GM23338 (cell line): Measurements from ENCODE around the gene ITPKA. TPM values are rescaled to one million over a fixed set of nuclear protein-coding genes. Genes with fewer than 3 reads are reported as not detected.

ENCODE experiments used
- ATAC-seq: fragments of 200-7000 bp; cut with Tn5 transposase; 3 replicates; pipeline ENCODE4 v1.9.1; 2020
- DNase-seq: peaks from one replicate; pipeline ENCODE4 v3.0.0-alpha.2; 2015; ENCODE audit warnings: low spot score
- H2AFZ ChIP-seq: fragments of 200-600 bp; sonication (generic); 2 replicates; pipeline ENCODE4 v1.8.0; 2016; ENCODE audit warnings: antibody characterized with exemption, mild to moderate bottlenecking, moderate library complexity
- H3F3A ChIP-seq: fragments of 200-600 bp; sonication (generic); replicated peaks from 2 replicates; pipeline ENCODE4 v1.8.0; 2017; ENCODE audit warnings: antibody characterized with exemption, mixed run types, low read depth
- H3K27ac ChIP-seq: fragments of 200-600 bp; sonication (generic); 2 replicates; pipeline ENCODE4 v1.6.1; 2016; ENCODE audit warnings: low read depth
- H3K27me3 ChIP-seq: fragments of 200-600 bp; sonication (generic); 2 replicates; pipeline ENCODE4 v1.8.0; 2016; ENCODE audit warnings: mild to moderate bottlenecking, mixed run types, moderate library complexity; ENCODE audit not compliant: insufficient read depth
- H3K36me3 ChIP-seq: fragments of 200-600 bp; sonication (generic); 2 replicates; pipeline ENCODE4 v1.8.0; 2016; ENCODE audit warnings: mild to moderate bottlenecking; ENCODE audit not compliant: insufficient read depth
- H3K4me1 ChIP-seq: fragments of 200-600 bp; sonication (generic); 2 replicates; pipeline ENCODE4 v1.8.0; 2016; ENCODE audit warnings: mild to moderate bottlenecking, moderate library complexity; ENCODE audit not compliant: insufficient read depth
- H3K4me2 ChIP-seq: fragments of 200-600 bp; sonication (generic); 2 replicates; pipeline ENCODE4 v1.7.1; 2017; ENCODE audit warnings: mixed run types
- H3K4me3 ChIP-seq: fragments of 200-600 bp; sonication (generic); 2 replicates; pipeline ENCODE4 v1.6.1; 2016; ENCODE audit warnings: mixed run types
- H3K79me2 ChIP-seq: fragments of 200-600 bp; sonication (generic); replicated peaks from 2 replicates; pipeline ENCODE4 v1.8.0; 2017; ENCODE audit warnings: mild to moderate bottlenecking; ENCODE audit not compliant: insufficient read depth
- H3K9me2 ChIP-seq: fragments of 200-600 bp; sonication (generic); 2 replicates; pipeline ENCODE4 v1.8.0; 2017; ENCODE audit not compliant: insufficient read depth
- H4K20me1 ChIP-seq: fragments of 200-600 bp; sonication (generic); replicated peaks from 2 replicates; pipeline ENCODE4 v1.8.0; 2017; ENCODE audit warnings: mild to moderate bottlenecking; ENCODE audit not compliant: insufficient read depth
- H3K27ac Mint-ChIP-seq: 2 replicates; pipeline ENCODE4 v1.8.0; 2020; ENCODE audit warnings: inconsistent platforms, mild to moderate bottlenecking, moderate library complexity, mixed read lengths
- H3K27me3 Mint-ChIP-seq: 3 replicates; pipeline ENCODE4 v1.8.0; 2022; ENCODE audit warnings: low read depth, mild to moderate bottlenecking, moderate library complexity, mixed read lengths, inconsistent platforms; ENCODE audit not compliant: insufficient read depth, poor library complexity
- H3K36me3 Mint-ChIP-seq: 3 replicates; pipeline ENCODE4 v1.8.0; 2021; ENCODE audit warnings: low read depth, mild to moderate bottlenecking, inconsistent platforms, moderate library complexity, mixed read lengths
- H3K4me1 Mint-ChIP-seq: 3 replicates; pipeline ENCODE4 v1.8.0; 2020; ENCODE audit warnings: mild to moderate bottlenecking, inconsistent platforms, mixed read lengths
- H3K4me3 Mint-ChIP-seq: 3 replicates; pipeline ENCODE4 v1.8.0; 2021; ENCODE audit warnings: moderate library complexity, mild to moderate bottlenecking, inconsistent platforms, mixed read lengths
- H3K9me3 Mint-ChIP-seq: 3 replicates; pipeline ENCODE4 v1.8.0; 2020; ENCODE audit warnings: moderate library complexity, mild to moderate bottlenecking, inconsistent platforms, mixed read lengths
- CREB1 ChIP-seq: fragments of 250-450 bp; sonication (Bioruptor Pico); IDR thresholded peaks from 2 replicates; pipeline ENCODE4 v1.5.0; 2020; ENCODE audit warnings: low read depth, mild to moderate bottlenecking, moderate library complexity
- EZH2 ChIP-seq: fragments of 200-600 bp; sonication (generic); IDR thresholded peaks from one replicate; pipeline ENCODE4 v1.8.0; 2017; ENCODE audit warnings: antibody characterized with exemption, mild to moderate bottlenecking, low read depth; ENCODE audit not compliant: unreplicated experiment
- EZH2phosphoT487 ChIP-seq: fragments of 200-600 bp; sonication (generic); IDR thresholded peaks from one replicate; pipeline ENCODE4 v1.8.1; 2018; ENCODE audit warnings: antibody characterized with exemption; ENCODE audit not compliant: unreplicated experiment
- JUNB ChIP-seq: IDR thresholded peaks from one replicate; pipeline ENCODE4 v1.6.1; 2016; ENCODE audit warnings: antibody characterized with exemption; ENCODE audit not compliant: unreplicated experiment
- NANOG ChIP-seq: IDR thresholded peaks from 2 replicates; pipeline ENCODE4 v1.6.1; 2016; ENCODE audit warnings: antibody characterized with exemption, borderline replicate concordance
- POLR2AphosphoS5 ChIP-seq: IDR thresholded peaks from 2 replicates; pipeline ENCODE4 v1.6.1; 2016; ENCODE audit warnings: antibody characterized with exemption, low read depth
- STAT1 ChIP-seq: IDR thresholded peaks from one replicate; pipeline ENCODE4 v1.6.1; 2016; ENCODE audit warnings: antibody characterized with exemption; ENCODE audit not compliant: unreplicated experiment
- ZNF114 ChIP-seq: fragments of 250-450 bp; sonication (Bioruptor Pico); IDR thresholded peaks from 2 replicates; pipeline ENCODE4 v1.5.0; 2020; ENCODE audit warnings: mild to moderate bottlenecking, moderate library complexity
- ZNF331 ChIP-seq: fragments of 250-450 bp; sonication (Bioruptor Pico); IDR thresholded peaks from 2 replicates; pipeline ENCODE4 v1.5.0; 2020; ENCODE audit warnings: low read depth, mild to moderate bottlenecking, moderate library complexity
- polyA plus RNA-seq: library from polyadenylated mRNA; unstranded; fragments of >200 nt; fragmentation: Nextera tagmentation; extraction: Ambion mirVana; gene quantifications from 2 replicates; pipeline ENCODE4 v1.2.1, GENCODE V29; 2016
- total RNA-seq: library from RNA; depleted of rRNA; stranded (reverse); fragments of >200 nt; shearing (Covaris generic); gene quantifications from 2 replicates; pipeline ENCODE4 v1.2.3, GENCODE V29; 2014
- TF ChIP-seq, protein P1 (sequence below), 2 experiments: fragments of 200-600 bp in 1 of 2; sonication (generic) in 1 of 2; conservative IDR thresholded peaks; 2 replicates each; pipeline versions ENCODE4 v1.5.1 to v1.6.1; 2016 to 2017; ENCODE audit warnings: antibody characterized with exemption in 2 of 2, low read depth in 2 of 2, mild to moderate bottlenecking in 2 of 2, moderate library complexity in 1 of 2
- TF ChIP-seq, protein P2 (sequence below): IDR thresholded peaks from 2 replicates; pipeline ENCODE4 v1.6.1; 2016; ENCODE audit warnings: antibody characterized with exemption

Gene ITPKA
- total and polyA plus RNA-seq, 2 experiments from 2014 or later: 0.55 to 2.1 TPM

DNA sequence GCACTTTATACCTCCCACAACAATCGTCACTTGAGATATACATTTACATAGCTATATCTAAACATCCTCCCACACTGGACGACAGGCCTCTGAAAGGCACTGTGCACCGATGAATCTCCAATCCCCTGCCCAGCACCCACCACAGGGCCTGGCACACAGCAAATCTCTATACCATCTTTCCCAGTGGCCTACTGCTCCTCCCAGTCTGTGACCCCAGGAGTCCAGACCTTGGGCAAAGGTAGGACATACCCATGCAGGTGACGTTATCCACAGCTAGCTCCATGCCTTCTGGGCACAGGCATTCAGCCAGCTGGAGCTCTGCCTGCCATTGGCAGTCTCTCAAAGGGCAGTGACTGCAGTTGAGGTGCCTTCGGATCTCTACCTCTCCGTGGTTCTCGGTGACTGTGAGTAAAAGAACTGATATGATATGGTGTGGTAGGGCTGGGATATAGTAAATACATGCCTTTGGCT is 14.2 kb downstream of the ITPKA start:
- no peak for TF ChIP-seq NANOG
- no peak for TF ChIP-seq CREB1 (CRISPR knock-in tag)
- no peak for TF ChIP-seq STAT1
- Histone ChIP-seq H4K20me1 (no peaks in the 10 kb centered on the region; the same call in 1 of the 2 replicates), H2AFZ (no peak overlapping the region), H3K36me3 (no peaks in the 10 kb centered on the region), H3F3A (peaks cover 11% of the 10 kb centered on the region; the same call in 1 of the 2 replicates), H3K27me3 (peaks cover 99% of the 10 kb centered on the region), H3K4me2 (no peak overlapping the region), H3K4me1 (peaks cover 14% of the 10 kb centered on the region; the same call in 1 of the 2 replicates), H3K9me2 (no peaks in the 10 kb centered on the region), H3K4me3 (no peak overlapping the region), H3K79me2 (no peaks in the 10 kb centered on the region), H3K27ac (no peak overlapping the region)
- no peaks in the 10 kb centered on the region for H3K36me3 Mint-ChIP-seq
- no peak overlapping the region for H3K27ac Mint-ChIP-seq
- H3K27me3 Mint-ChIP-seq: peaks cover 81% of the 10 kb centered on the region
- no peaks in the 10 kb centered on the region for H3K9me3 Mint-ChIP-seq
- H3K4me1 Mint-ChIP-seq: 0 out of 3 replicates have a peak, but pooled peaks cover 8% of the 10 kb centered on the region
- DNase-seq (no peak), ATAC-seq (no peak)
- H3K4me3 Mint-ChIP-seq: no peak overlapping the region

DNA sequence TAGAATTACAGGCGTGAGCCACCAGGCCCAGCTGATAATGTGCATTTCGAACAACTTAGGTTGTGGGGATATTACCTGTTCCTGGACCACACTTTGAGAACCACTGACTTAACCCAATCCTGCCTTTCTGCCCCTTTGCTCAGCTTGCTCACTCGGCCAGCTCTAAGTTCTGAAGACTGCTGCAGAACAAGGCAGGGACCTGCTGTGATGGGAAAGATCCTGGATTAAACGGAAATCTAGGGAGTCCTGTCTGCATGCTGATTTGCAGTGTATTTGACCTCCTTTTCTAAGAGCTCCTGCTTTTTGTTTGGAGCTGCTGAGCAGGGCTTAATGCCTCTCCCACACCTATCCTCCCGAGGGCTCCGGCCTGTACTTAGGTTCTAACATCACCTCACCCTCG is 17.1 kb downstream of the ITPKA start:
- ATAC-seq: no peak
- H3K4me3 Mint-ChIP-seq: peak overlapping the region; percentile 42; the same call in 2 of the 3 replicates
- TF ChIP-seq EZH2 (peak; percentile 88), NANOG (no peak)
- TF ChIP-seq, protein P1, sequence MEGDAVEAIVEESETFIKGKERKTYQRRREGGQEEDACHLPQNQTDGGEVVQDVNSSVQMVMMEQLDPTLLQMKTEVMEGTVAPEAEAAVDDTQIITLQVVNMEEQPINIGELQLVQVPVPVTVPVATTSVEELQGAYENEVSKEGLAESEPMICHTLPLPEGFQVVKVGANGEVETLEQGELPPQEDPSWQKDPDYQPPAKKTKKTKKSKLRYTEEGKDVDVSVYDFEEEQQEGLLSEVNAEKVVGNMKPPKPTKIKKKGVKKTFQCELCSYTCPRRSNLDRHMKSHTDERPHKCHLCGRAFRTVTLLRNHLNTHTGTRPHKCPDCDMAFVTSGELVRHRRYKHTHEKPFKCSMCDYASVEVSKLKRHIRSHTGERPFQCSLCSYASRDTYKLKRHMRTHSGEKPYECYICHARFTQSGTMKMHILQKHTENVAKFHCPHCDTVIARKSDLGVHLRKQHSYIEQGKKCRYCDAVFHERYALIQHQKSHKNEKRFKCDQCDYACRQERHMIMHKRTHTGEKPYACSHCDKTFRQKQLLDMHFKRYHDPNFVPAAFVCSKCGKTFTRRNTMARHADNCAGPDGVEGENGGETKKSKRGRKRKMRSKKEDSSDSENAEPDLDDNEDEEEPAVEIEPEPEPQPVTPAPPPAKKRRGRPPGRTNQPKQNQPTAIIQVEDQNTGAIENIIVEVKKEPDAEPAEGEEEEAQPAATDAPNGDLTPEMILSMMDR (conservative IDR thresholded peaks at IDR 0.05; ENCODE audit: low read depth in 2 of 2): no peak
- H3K4me2 ChIP-seq: peak overlapping the region; percentile 93
- no peaks in the 10 kb centered on the region for H3K36me3 Mint-ChIP-seq
- H3K4me3 ChIP-seq: peak overlapping the region; percentile 62
- no peaks in the 10 kb centered on the region for H3K9me3 Mint-ChIP-seq
- no peaks in the 10 kb centered on the region for H3K79me2 ChIP-seq
- no peak overlapping the region for H2AFZ ChIP-seq
- H3K27me3 ChIP-seq: peaks cover 98% of the 10 kb centered on the region
- no peak for DNase-seq
- no peaks in the 10 kb centered on the region; the same call in 1 of the 2 replicates for H4K20me1 ChIP-seq
- peaks cover 8% of the 10 kb centered on the region; the same call in 1 of the 3 replicates for H3K4me1 Mint-ChIP-seq
- no peak overlapping the region for H3K27ac Mint-ChIP-seq
- H3K27me3 Mint-ChIP-seq: peaks cover 70% of the 10 kb centered on the region
- 0 out of 2 replicates have a peak, but pooled peaks cover 10% of the 10 kb centered on the region for H3K4me1 ChIP-seq
- no peaks in the 10 kb centered on the region for H3K36me3 ChIP-seq
- H3F3A ChIP-seq: peaks cover 23% of the 10 kb centered on the region
- no peak overlapping the region for H3K27ac ChIP-seq
- no peaks in the 10 kb centered on the region for H3K9me2 ChIP-seq

DNA sequence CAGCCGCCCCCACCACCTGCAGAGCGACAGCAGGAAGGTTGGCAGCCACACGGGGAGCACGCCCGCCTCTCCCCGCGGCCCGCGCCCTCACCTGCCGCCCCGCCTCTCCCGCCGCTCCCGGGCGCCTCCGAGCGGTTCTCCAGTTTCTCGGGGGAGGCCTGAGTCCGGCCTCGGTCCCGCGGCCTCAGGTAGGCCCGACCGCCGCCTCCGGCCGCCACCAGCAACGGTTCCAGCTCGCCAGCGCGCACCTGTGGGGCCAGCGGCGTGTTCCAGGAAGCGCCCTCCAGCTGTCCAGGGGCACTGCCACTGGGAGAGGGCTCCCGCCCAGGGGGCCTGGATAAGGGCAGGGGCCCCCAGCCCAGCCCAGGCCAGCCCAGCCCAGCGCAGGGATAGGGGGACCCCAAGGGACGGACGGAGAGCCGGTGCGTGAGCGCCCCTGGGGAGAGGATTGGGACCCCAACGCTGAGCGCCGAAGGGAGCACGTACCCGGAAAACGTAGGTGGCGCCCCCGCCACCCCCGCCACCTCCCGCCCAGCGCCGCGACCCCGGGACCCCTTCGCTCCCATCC is 17.7 kb downstream of the ITPKA start:
- ATAC-seq: peak; percentile 44
- peaks cover 63% of the 10 kb centered on the region for H3K27me3 Mint-ChIP-seq
- Histone ChIP-seq H3K4me3 (peak overlapping the region; percentile 62), H3F3A (peaks cover 23% of the 10 kb centered on the region), H3K4me1 (0 out of 2 replicates have a peak, but pooled peaks cover 10% of the 10 kb centered on the region), H3K27ac (no peak overlapping the region), H2AFZ (peak overlapping the region; percentile 94), H4K20me1 (no peaks in the 10 kb centered on the region; the same call in 1 of the 2 replicates), H3K79me2 (no peaks in the 10 kb centered on the region), H3K9me2 (no peaks in the 10 kb centered on the region), H3K36me3 (no peaks in the 10 kb centered on the region), H3K27me3 (peaks cover 91% of the 10 kb centered on the region), H3K4me2 (peak overlapping the region; percentile 93)
- H3K4me1 Mint-ChIP-seq: peaks cover 8% of the 10 kb centered on the region; the same call in 1 of the 3 replicates
- 0 out of 3 replicates have a peak, but pooled peaks cover 2% of the 10 kb centered on the region for H3K36me3 Mint-ChIP-seq
- no peak overlapping the region for H3K27ac Mint-ChIP-seq
- peak; percentile 67 for DNase-seq
- H3K4me3 Mint-ChIP-seq: no peak overlapping the region
- no peaks in the 10 kb centered on the region for H3K9me3 Mint-ChIP-seq
- TF ChIP-seq EZH2: peak; percentile 90
- TF ChIP-seq CREB1 (CRISPR knock-in tag): no peak
- TF ChIP-seq EZH2phosphoT487: no peak
- TF ChIP-seq JUNB: no peak
- no peak for TF ChIP-seq STAT1
- TF ChIP-seq ZNF114 (CRISPR knock-in tag): no peak
- no peak for TF ChIP-seq POLR2AphosphoS5
- no peak for TF ChIP-seq NANOG
- TF ChIP-seq, protein P2, sequence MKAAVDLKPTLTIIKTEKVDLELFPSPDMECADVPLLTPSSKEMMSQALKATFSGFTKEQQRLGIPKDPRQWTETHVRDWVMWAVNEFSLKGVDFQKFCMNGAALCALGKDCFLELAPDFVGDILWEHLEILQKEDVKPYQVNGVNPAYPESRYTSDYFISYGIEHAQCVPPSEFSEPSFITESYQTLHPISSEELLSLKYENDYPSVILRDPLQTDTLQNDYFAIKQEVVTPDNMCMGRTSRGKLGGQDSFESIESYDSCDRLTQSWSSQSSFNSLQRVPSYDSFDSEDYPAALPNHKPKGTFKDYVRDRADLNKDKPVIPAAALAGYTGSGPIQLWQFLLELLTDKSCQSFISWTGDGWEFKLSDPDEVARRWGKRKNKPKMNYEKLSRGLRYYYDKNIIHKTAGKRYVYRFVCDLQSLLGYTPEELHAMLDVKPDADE: no peak
- TF ChIP-seq ZNF331 (CRISPR knock-in tag): no peak
